ENCODE results near the gene SALL4. TPM values are rescaled to one million over a fixed set of nuclear protein-coding genes. Genes with fewer than 3 reads are reported as not detected.

SALL4 gene
- total RNA-seq, 1 donor from 2014 or later: 65.4 TPM

DNA sequence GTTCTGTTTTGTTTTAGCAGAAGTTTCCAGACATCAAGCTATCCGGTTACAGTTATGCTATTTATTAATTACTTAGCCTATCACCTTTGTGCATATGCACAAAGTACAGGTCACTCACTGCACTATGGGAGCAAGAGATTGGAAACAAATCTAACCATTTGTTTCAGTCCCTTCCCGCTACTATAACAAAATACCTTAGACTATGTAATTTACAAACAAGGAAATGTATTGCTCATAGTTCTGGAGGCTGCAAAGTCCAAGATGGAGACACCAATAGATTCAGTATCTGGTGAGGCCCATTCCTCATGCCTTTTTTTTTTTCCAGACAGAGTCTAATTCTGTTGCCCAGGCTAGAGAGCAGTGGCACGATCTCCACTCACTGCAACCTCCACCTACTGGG lies 69.3 kb downstream of the SALL4 start:
- Mint-ChIP-seq H3K36me3 (ENCODE audit: low read depth, unreplicated experiment) (no peaks in the 10 kb centered on the region), H3K9me3 (ENCODE audit: unreplicated experiment) (no peaks in the 10 kb centered on the region), H3K27ac (ENCODE audit: unreplicated experiment) (no peak overlapping the region), H3K4me1 (ENCODE audit: unreplicated experiment) (peaks cover 6% of the 10 kb centered on the region), H3K4me3 (ENCODE audit: unreplicated experiment) (no peak overlapping the region), H3K27me3 (ENCODE audit: unreplicated experiment) (peaks cover 2% of the 10 kb centered on the region)
- TF ChIP-seq, protein P1, sequence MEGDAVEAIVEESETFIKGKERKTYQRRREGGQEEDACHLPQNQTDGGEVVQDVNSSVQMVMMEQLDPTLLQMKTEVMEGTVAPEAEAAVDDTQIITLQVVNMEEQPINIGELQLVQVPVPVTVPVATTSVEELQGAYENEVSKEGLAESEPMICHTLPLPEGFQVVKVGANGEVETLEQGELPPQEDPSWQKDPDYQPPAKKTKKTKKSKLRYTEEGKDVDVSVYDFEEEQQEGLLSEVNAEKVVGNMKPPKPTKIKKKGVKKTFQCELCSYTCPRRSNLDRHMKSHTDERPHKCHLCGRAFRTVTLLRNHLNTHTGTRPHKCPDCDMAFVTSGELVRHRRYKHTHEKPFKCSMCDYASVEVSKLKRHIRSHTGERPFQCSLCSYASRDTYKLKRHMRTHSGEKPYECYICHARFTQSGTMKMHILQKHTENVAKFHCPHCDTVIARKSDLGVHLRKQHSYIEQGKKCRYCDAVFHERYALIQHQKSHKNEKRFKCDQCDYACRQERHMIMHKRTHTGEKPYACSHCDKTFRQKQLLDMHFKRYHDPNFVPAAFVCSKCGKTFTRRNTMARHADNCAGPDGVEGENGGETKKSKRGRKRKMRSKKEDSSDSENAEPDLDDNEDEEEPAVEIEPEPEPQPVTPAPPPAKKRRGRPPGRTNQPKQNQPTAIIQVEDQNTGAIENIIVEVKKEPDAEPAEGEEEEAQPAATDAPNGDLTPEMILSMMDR (IDR thresholded peaks at IDR 0.05; ENCODE audit: unreplicated experiment): no peak
- no peak for DNase-seq (ENCODE audit: low spot score)

Other genes starting within 250 kb of the SALL4 start
- gene ATP9A, start 34.1 kb downstream of the SALL4 start, total RNA-seq (ENCODE audit: unreplicated experiment): 30.6 TPM